Measurements from ENCODE around the gene DPH1. TPM values are rescaled to one million over a fixed set of nuclear protein-coding genes. Genes with fewer than 3 reads are reported as not detected.

The DPH1 gene
- total and polyA plus RNA-seq, 10 donors: 20.6 to 58.5 (median 42.9) TPM

- Histone ChIP-seq H3K4me3 (peak within 1 kb of the TSS; percentile 52 to 85 (median 74)), H3K27me3 (replicated peaks in 1 of 7) (no peaks in the 10 kb centered on the region), H3K36me3 (peaks cover 0 to 60% (median 37%) of the 10 kb centered on the region in 6 donors), H3K9me3 (no peaks in the 10 kb centered on the region), H3K4me1 (peaks cover 0 to 40% (median 29%) of the 10 kb centered on the region in 6 donors), H3K27ac (peak within 1 kb of the TSS; percentile 87 to 96 (median 93))
- TF ChIP-seq POLR2AphosphoS5 (IDR thresholded peaks at IDR 0.05) (peak; percentile 94 to 97 (median 95)), POLR2A (IDR thresholded peaks at IDR 0.05) (no peak)
- TF ChIP-seq, protein P1, sequence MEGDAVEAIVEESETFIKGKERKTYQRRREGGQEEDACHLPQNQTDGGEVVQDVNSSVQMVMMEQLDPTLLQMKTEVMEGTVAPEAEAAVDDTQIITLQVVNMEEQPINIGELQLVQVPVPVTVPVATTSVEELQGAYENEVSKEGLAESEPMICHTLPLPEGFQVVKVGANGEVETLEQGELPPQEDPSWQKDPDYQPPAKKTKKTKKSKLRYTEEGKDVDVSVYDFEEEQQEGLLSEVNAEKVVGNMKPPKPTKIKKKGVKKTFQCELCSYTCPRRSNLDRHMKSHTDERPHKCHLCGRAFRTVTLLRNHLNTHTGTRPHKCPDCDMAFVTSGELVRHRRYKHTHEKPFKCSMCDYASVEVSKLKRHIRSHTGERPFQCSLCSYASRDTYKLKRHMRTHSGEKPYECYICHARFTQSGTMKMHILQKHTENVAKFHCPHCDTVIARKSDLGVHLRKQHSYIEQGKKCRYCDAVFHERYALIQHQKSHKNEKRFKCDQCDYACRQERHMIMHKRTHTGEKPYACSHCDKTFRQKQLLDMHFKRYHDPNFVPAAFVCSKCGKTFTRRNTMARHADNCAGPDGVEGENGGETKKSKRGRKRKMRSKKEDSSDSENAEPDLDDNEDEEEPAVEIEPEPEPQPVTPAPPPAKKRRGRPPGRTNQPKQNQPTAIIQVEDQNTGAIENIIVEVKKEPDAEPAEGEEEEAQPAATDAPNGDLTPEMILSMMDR (IDR thresholded peaks at IDR 0.05 in 8 of 11, conservative IDR thresholded peaks at IDR 0.05 in 3 of 11): peak in 10 of 11 experiments; percentile 14 to 76 (median 56)
- 0 to 5% (median 1%) methylated on average over 46 to 93 of the region's 93 CpGs for WGBS, 5 donors
- DNase-seq: peak; percentile 99
- intact Hi-C loops (cut with DNase I; ENCODE audit: low total_unique reads): no loop called here
Measured at GRCh38 chr17:2041561-2042389, 11.8 kb downstream of the DPH1 start, which contains the start of gene OVCA2. OVCA2 (plus strand) TSS chr17:2042022; CDS start chr17:2042048, 26 bp downstream.

- Histone ChIP-seq H3K27ac (peak overlapping the region; percentile 87 to 96 (median 93)), H3K36me3 (peaks cover 0 to 53% (median 31%) of the 10 kb centered on the region in 6 donors), H3K9me3 (no peaks in the 10 kb centered on the region), H3K4me3 (peak overlapping the region; percentile 52 to 85 (median 74)), H3K4me1 (peaks cover 0 to 40% (median 29%) of the 10 kb centered on the region in 6 donors), H3K27me3 (replicated peaks in 1 of 7) (peaks cover 0 to 3% (median 0%) of the 10 kb centered on the region in 7 donors)
- intact Hi-C loops (cut with DNase I; ENCODE audit: low total_unique reads): no loop called here
- TF ChIP-seq, protein P1 (IDR thresholded peaks at IDR 0.05 in 8 of 11, conservative IDR thresholded peaks at IDR 0.05 in 3 of 11): no peak
- TF ChIP-seq POLR2AphosphoS5 (IDR thresholded peaks at IDR 0.05) (no peak), POLR2A (IDR thresholded peaks at IDR 0.05) (no peak)
- WGBS, 5 donors: 23 to 28% (median 27%) methylated on average over 17 of the region's 17 CpGs
- peak; percentile 74 for DNase-seq
Measured at GRCh38 chr17:2042390-2042847, 12.5 kb downstream of the DPH1 start.

DNA sequence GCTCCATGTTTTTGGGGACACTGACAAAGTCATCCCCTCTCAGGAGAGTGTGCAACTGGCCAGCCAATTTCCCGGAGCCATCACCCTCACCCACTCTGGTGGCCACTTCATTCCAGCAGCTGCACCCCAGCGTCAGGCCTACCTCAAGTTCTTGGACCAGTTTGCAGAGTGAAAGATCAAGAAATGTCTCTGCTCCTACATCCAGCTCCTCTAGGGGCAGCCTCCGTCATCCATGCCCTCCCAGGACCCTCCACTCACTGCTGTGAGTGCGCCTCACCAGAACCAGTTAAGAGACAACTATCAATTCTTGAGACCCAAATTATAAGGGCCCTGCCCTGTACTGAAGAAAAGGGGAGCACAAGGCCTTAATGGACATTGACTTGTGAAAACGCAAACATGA is 13.0 kb downstream of the DPH1 start:
- H3K4me3 ChIP-seq: peak overlapping the region in 7 of 8 donors; percentile 64 to 85 (median 75)
- intact Hi-C loops (cut with DNase I; ENCODE audit: low total_unique reads): no loop called here
- H3K36me3 ChIP-seq: peaks cover 0 to 48% (median 26%) of the 10 kb centered on the region in 6 donors
- WGBS, 5 donors: 82 to 90% (median 88%) methylated on average over 5 of the region's 5 CpGs
- H3K9me3 ChIP-seq: no peaks in the 10 kb centered on the region
- H3K27ac ChIP-seq: peak overlapping the region in 7 of 8 donors; percentile 91 to 96 (median 93)
- peaks cover 0 to 40% (median 29%) of the 10 kb centered on the region in 6 donors for H3K4me1 ChIP-seq
- H3K27me3 ChIP-seq (replicated peaks in 1 of 7): peaks cover 0 to 8% (median 0%) of the 10 kb centered on the region in 7 donors
- no peak for DNase-seq
- TF ChIP-seq, protein P1 (IDR thresholded peaks at IDR 0.05 in 8 of 11, conservative IDR thresholded peaks at IDR 0.05 in 3 of 11): no peak
- TF ChIP-seq POLR2AphosphoS5 (IDR thresholded peaks at IDR 0.05) (no peak), POLR2A (IDR thresholded peaks at IDR 0.05) (no peak)

- TF ChIP-seq POLR2AphosphoS5 (IDR thresholded peaks at IDR 0.05) (no peak), POLR2A (IDR thresholded peaks at IDR 0.05) (no peak)
- TF ChIP-seq, protein P1 (IDR thresholded peaks at IDR 0.05 in 8 of 11, conservative IDR thresholded peaks at IDR 0.05 in 3 of 11): no peak
- peaks cover 0 to 40% (median 22%) of the 10 kb centered on the region in 6 donors for H3K36me3 ChIP-seq
- no peak overlapping the region for H3K27ac ChIP-seq
- intact Hi-C loops (cut with DNase I; ENCODE audit: low total_unique reads): no loop called here
- H3K4me1 ChIP-seq: peaks cover 4 to 45% (median 33%) of the 10 kb centered on the region in 6 donors
- no peak overlapping the region for H3K4me3 ChIP-seq
- peaks cover 0 to 17% (median 0%) of the 10 kb centered on the region in 7 donors for H3K27me3 ChIP-seq (replicated peaks in 1 of 7)
- no peaks in the 10 kb centered on the region for H3K9me3 ChIP-seq
- 88 to 95% (median 93%) methylated on average over 6 of the region's 6 CpGs for WGBS, 5 donors
- DNase-seq: no peak
Measured at GRCh38 chr17:2043785-2044184, 13.8 kb downstream of the DPH1 start.

Data from spleen (tissue), 11 donors.